Spleen (tissue), 7 donors: ENCODE data around the gene CNPY1.

ENCODE experiments used
- POLR2A ChIP-seq, 3 donors: fragments of 450-650 bp; IDR thresholded peaks; one replicate each; pipeline ENCODE4 v1.5.1; 2017; ENCODE audit warnings: antibody characterized with exemption in 3 of 3, mild to moderate bottlenecking in 1 of 3
- TF ChIP-seq, protein P1 (sequence below), 11 experiments: fragments of 200-600 bp in 7 of 11; fragments of 450-650 bp in 4 of 11; sonication (generic) in 4 of 11; IDR thresholded peaks in 8 of 11; conservative IDR thresholded peaks in 3 of 11; 1 replicate in 7 of 11; 2 replicates in 4 of 11; pipeline versions ENCODE4 v1.4.0 to v1.8.0; 2016 to 2021; ENCODE audit warnings: antibody characterized with exemption in 11 of 11, inconsistent platforms in 4 of 11, mild to moderate bottlenecking in 1 of 11
- donor health status: DM: no; HTN: no; CAD: no; lungs with moderate emphysema.
- donor health status: DM: no; HTN: no; CAD: no.
- donor health status: DM: no; HTN: no; CAD: no.

DNA sequence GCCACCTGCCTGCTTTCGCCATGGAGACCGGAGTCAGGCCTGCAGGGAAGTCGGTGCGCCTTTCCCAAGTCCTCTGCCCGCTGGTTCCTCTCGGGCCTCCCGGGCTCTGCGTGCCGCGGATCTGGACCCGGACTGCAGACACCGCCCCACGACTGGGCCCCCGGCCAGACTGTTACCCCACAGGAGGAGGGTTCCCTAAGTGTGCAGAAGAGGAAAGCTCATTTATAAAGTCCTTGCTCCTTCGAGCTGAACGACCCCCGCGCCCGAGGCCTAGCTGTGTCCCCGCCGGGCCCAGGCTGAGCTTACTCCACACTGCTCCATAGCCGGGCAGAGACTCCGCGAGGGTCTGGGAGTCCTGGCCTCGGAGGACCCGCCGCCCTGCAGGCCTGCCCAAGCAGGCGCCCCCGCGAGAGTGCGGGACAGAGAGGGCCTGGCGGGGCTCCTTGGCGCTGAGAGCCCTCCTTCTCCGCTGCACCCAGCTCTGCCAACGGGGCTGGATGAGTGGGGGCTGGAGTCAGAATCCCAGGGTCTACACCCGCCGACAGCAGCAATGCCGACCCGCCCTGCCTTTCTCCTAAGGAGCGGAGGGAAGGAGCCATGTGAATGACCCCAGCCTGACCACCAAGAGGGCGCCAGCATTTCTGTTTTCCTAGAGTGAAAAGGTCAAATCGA, 80.1 kb downstream of the CNPY1 start:
- TF ChIP-seq, protein P1, sequence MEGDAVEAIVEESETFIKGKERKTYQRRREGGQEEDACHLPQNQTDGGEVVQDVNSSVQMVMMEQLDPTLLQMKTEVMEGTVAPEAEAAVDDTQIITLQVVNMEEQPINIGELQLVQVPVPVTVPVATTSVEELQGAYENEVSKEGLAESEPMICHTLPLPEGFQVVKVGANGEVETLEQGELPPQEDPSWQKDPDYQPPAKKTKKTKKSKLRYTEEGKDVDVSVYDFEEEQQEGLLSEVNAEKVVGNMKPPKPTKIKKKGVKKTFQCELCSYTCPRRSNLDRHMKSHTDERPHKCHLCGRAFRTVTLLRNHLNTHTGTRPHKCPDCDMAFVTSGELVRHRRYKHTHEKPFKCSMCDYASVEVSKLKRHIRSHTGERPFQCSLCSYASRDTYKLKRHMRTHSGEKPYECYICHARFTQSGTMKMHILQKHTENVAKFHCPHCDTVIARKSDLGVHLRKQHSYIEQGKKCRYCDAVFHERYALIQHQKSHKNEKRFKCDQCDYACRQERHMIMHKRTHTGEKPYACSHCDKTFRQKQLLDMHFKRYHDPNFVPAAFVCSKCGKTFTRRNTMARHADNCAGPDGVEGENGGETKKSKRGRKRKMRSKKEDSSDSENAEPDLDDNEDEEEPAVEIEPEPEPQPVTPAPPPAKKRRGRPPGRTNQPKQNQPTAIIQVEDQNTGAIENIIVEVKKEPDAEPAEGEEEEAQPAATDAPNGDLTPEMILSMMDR (IDR thresholded peaks at IDR 0.05 in 8 of 11, conservative IDR thresholded peaks at IDR 0.05 in 3 of 11): no peak
- TF ChIP-seq POLR2A (IDR thresholded peaks at IDR 0.05): no peak
